ENCODE data around the gene KERA. TPM values are rescaled to one million over a fixed set of nuclear protein-coding genes. Genes with fewer than 3 reads are reported as not detected.

Gene KERA
- polyA plus RNA-seq, 3 donors: not detected

DNA sequence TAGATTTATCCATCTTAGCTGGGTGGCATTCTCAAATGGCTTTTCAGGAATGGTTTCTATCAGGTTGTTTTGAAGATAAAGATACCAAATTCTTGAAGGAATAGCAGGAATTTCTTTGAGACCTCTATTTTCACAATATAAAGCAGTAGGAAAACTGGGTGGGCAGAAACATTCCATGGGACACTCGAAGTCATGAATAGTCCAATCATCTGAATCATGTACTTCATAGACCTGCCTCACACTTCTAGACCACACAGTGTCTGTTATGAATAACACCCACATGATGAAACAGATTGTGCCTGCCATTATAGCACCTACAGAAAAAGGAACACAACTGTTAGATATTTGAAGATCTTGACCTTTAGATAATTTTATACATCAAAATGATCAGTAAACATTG is 1.8 kb downstream of the KERA start:
- Histone ChIP-seq H3K79me2 (ENCODE audit: insufficient read depth, low read length) (no peaks in the 10 kb centered on the region), H2AFZ (ENCODE audit: insufficient read depth, low read depth, low read length, poor library complexity, severe bottlenecking) (no peak overlapping the region), H4K20me1 (ENCODE audit: insufficient read depth, low read length) (no peaks in the 10 kb centered on the region), H3K4me2 (replicated peaks; ENCODE audit: extremely low read depth, low read length, poor library complexity, severe bottlenecking) (no peak overlapping the region), H3K4me3 (replicated peaks in 1 of 3; ENCODE audit: low read depth in 2 of 3, low read length in 3 of 3) (no peak overlapping the region), H3K4me1 (ENCODE audit: control insufficient read depth in 1 of 2, insufficient read depth in 2 of 2, low read length in 2 of 2) (no peaks in the 10 kb centered on the region), H3K27me3 (ENCODE audit: control insufficient read depth in 2 of 2, insufficient read depth in 2 of 2, low read length in 2 of 2) (no peaks in the 10 kb centered on the region), H3K27ac (ENCODE audit: low read depth in 1 of 2, low read length in 2 of 2) (no peak overlapping the region), H3K9ac (ENCODE audit: insufficient read depth, low read length, poor library complexity, severe bottlenecking) (no peak overlapping the region), H3K36me3 (replicated peaks in 1 of 2; ENCODE audit: control insufficient read depth in 1 of 2, insufficient read depth in 2 of 2, low read length in 2 of 2) (no peaks in the 10 kb centered on the region), H3K9me3 (replicated peaks in 1 of 2; ENCODE audit: control insufficient read depth in 1 of 2, insufficient read depth in 1 of 2, low read length in 2 of 2) (no peaks in the 10 kb centered on the region)
- no CpG with 5 or more reads among the region's 1 CpG for WGBS (ENCODE audit: insufficient coverage)
- no peak for DNase-seq
- Mint-ChIP-seq H3K9me3 (no peaks in the 10 kb centered on the region), H3K27ac (no peak overlapping the region), H3K4me1 (no peaks in the 10 kb centered on the region), H3K4me3 (no peak overlapping the region), H3K27me3 (ENCODE audit: low read depth in 3 of 3) (no peaks in the 10 kb centered on the region), H3K36me3 (no peaks in the 10 kb centered on the region)
- TF ChIP-seq, protein P1, sequence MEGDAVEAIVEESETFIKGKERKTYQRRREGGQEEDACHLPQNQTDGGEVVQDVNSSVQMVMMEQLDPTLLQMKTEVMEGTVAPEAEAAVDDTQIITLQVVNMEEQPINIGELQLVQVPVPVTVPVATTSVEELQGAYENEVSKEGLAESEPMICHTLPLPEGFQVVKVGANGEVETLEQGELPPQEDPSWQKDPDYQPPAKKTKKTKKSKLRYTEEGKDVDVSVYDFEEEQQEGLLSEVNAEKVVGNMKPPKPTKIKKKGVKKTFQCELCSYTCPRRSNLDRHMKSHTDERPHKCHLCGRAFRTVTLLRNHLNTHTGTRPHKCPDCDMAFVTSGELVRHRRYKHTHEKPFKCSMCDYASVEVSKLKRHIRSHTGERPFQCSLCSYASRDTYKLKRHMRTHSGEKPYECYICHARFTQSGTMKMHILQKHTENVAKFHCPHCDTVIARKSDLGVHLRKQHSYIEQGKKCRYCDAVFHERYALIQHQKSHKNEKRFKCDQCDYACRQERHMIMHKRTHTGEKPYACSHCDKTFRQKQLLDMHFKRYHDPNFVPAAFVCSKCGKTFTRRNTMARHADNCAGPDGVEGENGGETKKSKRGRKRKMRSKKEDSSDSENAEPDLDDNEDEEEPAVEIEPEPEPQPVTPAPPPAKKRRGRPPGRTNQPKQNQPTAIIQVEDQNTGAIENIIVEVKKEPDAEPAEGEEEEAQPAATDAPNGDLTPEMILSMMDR (IDR thresholded peaks at IDR 0.05): no peak
- intact Hi-C loops (cut with micrococcal nuclease): no loop called here

DNA sequence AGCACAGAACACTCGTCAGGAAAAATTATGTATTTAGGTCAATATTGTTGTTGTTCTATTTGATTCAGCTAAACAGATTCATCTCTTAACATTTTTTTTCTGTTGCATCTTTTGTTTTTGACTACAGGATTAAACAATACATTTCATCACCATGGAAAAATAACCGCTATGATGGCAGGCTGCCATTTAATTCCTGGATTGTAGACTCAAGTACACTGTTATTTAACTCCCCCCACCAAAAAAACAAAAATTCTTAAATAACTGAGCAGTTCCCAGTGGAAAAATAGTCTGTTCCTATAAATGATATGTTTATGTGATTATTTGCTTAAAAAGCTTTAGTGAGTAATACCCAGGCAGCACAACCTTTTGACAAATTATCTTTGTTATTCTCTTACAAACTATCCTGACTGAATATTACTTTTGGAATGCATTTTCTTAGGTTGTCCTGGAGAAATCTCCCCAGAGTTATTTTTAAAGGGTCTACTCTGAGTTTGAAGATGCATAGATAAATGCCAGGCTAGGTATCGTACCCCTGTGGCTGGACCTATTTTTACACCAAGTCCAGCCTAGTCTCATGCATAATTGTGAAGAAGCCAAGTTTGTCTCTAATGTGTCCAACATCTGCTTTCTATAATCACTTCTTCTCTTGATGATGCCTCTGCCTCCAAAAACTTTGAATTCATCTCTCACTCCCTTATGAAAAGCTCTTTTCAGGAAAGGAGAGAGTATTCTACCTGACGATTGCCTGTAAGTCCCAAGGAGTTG is 3.7 kb downstream of the KERA start:
- DNase-seq: no peak
- TF ChIP-seq, protein P1 (IDR thresholded peaks at IDR 0.05): no peak
- H3K36me3 ChIP-seq (replicated peaks in 1 of 2; ENCODE audit: control insufficient read depth in 1 of 2, insufficient read depth in 2 of 2, low read length in 2 of 2): no peaks in the 10 kb centered on the region
- Mint-ChIP-seq H3K27me3 (ENCODE audit: low read depth in 3 of 3) (no peaks in the 10 kb centered on the region), H3K27ac (no peak overlapping the region), H3K9me3 (no peaks in the 10 kb centered on the region), H3K36me3 (no peaks in the 10 kb centered on the region), H3K4me1 (no peaks in the 10 kb centered on the region), H3K4me3 (no peak overlapping the region)
- no peak overlapping the region for H3K4me2 ChIP-seq (replicated peaks; ENCODE audit: extremely low read depth, low read length, poor library complexity, severe bottlenecking)
- H3K79me2 ChIP-seq (ENCODE audit: insufficient read depth, low read length): no peaks in the 10 kb centered on the region
- intact Hi-C loops (cut with micrococcal nuclease): no loop called here
- no peaks in the 10 kb centered on the region for H3K27me3 ChIP-seq (ENCODE audit: control insufficient read depth in 2 of 2, insufficient read depth in 2 of 2, low read length in 2 of 2)
- no peaks in the 10 kb centered on the region for H4K20me1 ChIP-seq (ENCODE audit: insufficient read depth, low read length)
- no CpG with 5 or more reads among the region's 4 CpGs for WGBS (ENCODE audit: insufficient coverage)
- no peak overlapping the region for H3K27ac ChIP-seq (ENCODE audit: low read depth in 1 of 2, low read length in 2 of 2)
- no peak overlapping the region for H2AFZ ChIP-seq (ENCODE audit: insufficient read depth, low read depth, low read length, poor library complexity, severe bottlenecking)
- H3K9ac ChIP-seq (ENCODE audit: insufficient read depth, low read length, poor library complexity, severe bottlenecking): no peak overlapping the region
- H3K9me3 ChIP-seq (replicated peaks in 1 of 2; ENCODE audit: control insufficient read depth in 1 of 2, insufficient read depth in 1 of 2, low read length in 2 of 2): no peaks in the 10 kb centered on the region
- no peaks in the 10 kb centered on the region for H3K4me1 ChIP-seq (ENCODE audit: control insufficient read depth in 1 of 2, insufficient read depth in 2 of 2, low read length in 2 of 2)
- H3K4me3 ChIP-seq (replicated peaks in 1 of 3; ENCODE audit: low read depth in 2 of 3, low read length in 3 of 3): no peak overlapping the region
